Pancreas (tissue), 10 donors: Measurements from ENCODE around the gene MYO7A. TPM values are rescaled to one million over a fixed set of nuclear protein-coding genes. Genes with fewer than 3 reads are reported as not detected.

ENCODE experiments used
- ATAC-seq, 4 donors: fragments of 200-7000 bp; cut with Tn5 transposase; one replicate each; pipeline versions ENCODE4 v1.8.0 to v1.9.1; 2020; ENCODE audit warnings: mild to moderate bottlenecking in 4 of 4, moderate library complexity in 4 of 4
- DNase-seq, 6 donors: peaks; one replicate each; pipeline ENCODE4 v3.0.0-alpha.2; 2020
- FAIRE-seq: peaks from 2 replicates; lab custom pipeline; 2012; peaks lifted over from hg19 to GRCh38; lab: Jason Lieb, UNC
- H3K27ac ChIP-seq, 4 donors: fragments of 200-600 bp; sonication (generic); 1 replicate in 3 of 4; 2 replicates in 1 of 4; pipeline versions ENCODE4 v1.5.0 to v1.8.0; 2020
- H3K27me3 ChIP-seq, 4 donors: fragments of 200-600 bp; one replicate each; pipeline ENCODE4 v1.8.0; 2021
- H3K36me3 ChIP-seq, 3 donors: fragments of 200-600 bp; sonication (generic) in 1 of 3; one replicate each; pipeline versions ENCODE4 v1.5.0 to v1.8.0; 2020 to 2021
- H3K4me1 ChIP-seq, 3 donors: fragments of 200-600 bp; one replicate each; pipeline ENCODE4 v1.8.0; 2021
- H3K4me3 ChIP-seq, 4 donors: fragments of 200-600 bp; sonication (generic) in 2 of 4; one replicate each; pipeline versions ENCODE4 v1.5.0 to v1.8.0; 2020 to 2021
- H3K9me3 ChIP-seq, 4 donors: fragments of 200-600 bp; one replicate each; pipeline ENCODE4 v1.8.0; 2021
- WGBS, 2 donors: extraction: QIAGEN DNeasy Blood & Tissue Kit; methylation state at CpG; one replicate each; pipeline ENCODE4 v1.1.7; 2013; 5-methylcytosine and 5-hydroxymethylcytosine counted together
- intact Hi-C, 3 donors: fragments of 100-400 bp; cut with DNase I; formaldehyde crosslinking; loops; one replicate each; pipeline versions ENCODE4 v1.11.1 to v1.14.2; 2022
- polyA plus RNA-seq, 2 donors: library from polyadenylated mRNA; stranded (reverse); fragments of 200-250 nt; gene quantifications; one replicate each; pipeline ENCODE4 v1.2.3, GENCODE V29; 2013
- total RNA-seq, 6 donors: library from RNA; stranded (reverse); fragmentation: NEBNext Ultra II Directional in 4 of 6; extraction: Animal tissue kit (Norgen Biotek cat#: 25700) in 4 of 6; gene quantifications; one replicate each; pipeline versions ENCODE4 v1.2.1 to v1.2.4, GENCODE V29; 2021 to 2023
- TF ChIP-seq, protein P1 (sequence below), 4 donors: fragments of 200-600 bp; sonication (generic) in 3 of 4; IDR thresholded peaks; one replicate each; pipeline versions ENCODE4 v1.5.0 to v1.8.0; 2021; ENCODE audit warnings: antibody characterized with exemption in 4 of 4
- donor health status: healthy with polysubstance abuse.
- donor health status: DM: no; HTN: no; CAD: no; lungs with moderate emphysema.
- donor health status: DM: no; HTN: no; CAD: no.
- donor health status: control.
- donor health status: control.
- donor health status: Bipolar disorder and iron deficiency.
- donor health status: DM: yes; HTN: yes; CAD: no.
- donor health status: DM: no; HTN: no; CAD: no.
- donor health status: DM: no; HTN: no; CAD: no.
- donor health status: DM: yes; HTN: yes; CAD: no.

MYO7A gene
- total and polyA plus RNA-seq, 8 donors, result 3.8 to 13.3 (median 7.1) TPM

DNA sequence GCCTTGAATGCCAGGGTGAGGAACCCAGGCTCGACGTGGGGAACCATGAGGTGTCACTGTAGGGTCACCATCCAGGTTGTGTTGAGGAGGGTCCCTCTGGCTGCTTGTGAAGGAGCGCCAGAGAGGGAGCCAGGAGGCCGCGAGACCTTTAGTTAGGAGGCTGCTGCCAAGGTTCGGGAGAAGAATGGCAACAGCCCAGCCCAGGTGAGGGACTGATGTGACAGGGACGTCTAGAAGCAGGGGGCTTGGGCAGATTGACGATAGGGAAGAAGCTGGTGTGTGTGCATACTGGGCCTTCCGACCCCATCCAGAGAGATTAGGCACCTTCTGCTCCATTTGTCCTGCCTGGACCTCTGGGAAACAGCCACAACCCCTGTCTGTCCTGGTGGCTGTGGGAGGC is 49.0 kb downstream of the MYO7A start:
- FAIRE-seq, result no peak
- WGBS, 2 donors, result 81 to 90% methylated on average over 9 of the region's 9 CpGs

DNA sequence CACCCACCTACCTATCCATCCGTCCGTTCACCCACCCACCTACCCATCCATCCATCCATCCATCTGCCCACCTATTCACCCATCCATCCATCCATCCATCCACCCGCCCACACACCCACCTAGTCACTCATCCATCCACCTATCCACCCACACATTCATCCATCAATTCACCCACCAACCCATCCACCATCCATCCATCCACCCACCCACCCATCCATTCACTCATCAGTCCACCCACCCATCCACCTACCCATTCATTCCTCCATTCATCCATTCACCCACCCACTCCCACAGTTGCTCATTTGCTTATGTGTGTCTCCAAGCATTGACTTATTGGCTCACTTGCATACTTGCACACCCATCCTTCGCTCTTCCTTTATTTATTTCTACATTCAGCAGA is 50.1 kb downstream of the MYO7A start:
- ATAC-seq, result no peak
- Histone ChIP-seq H3K4me3 (no peak overlapping the region), H3K9me3 (no peaks in the 10 kb centered on the region), H3K27me3 (no peaks in the 10 kb centered on the region), H3K36me3 (no peaks in the 10 kb centered on the region), H3K27ac (no peak overlapping the region), H3K4me1 (no peaks in the 10 kb centered on the region)
- TF ChIP-seq, protein P1, sequence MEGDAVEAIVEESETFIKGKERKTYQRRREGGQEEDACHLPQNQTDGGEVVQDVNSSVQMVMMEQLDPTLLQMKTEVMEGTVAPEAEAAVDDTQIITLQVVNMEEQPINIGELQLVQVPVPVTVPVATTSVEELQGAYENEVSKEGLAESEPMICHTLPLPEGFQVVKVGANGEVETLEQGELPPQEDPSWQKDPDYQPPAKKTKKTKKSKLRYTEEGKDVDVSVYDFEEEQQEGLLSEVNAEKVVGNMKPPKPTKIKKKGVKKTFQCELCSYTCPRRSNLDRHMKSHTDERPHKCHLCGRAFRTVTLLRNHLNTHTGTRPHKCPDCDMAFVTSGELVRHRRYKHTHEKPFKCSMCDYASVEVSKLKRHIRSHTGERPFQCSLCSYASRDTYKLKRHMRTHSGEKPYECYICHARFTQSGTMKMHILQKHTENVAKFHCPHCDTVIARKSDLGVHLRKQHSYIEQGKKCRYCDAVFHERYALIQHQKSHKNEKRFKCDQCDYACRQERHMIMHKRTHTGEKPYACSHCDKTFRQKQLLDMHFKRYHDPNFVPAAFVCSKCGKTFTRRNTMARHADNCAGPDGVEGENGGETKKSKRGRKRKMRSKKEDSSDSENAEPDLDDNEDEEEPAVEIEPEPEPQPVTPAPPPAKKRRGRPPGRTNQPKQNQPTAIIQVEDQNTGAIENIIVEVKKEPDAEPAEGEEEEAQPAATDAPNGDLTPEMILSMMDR (IDR thresholded peaks at IDR 0.05), result no peak
- DNase-seq, result peak in 1 of 6 donors; percentile 10
- 92 to 98% methylated on average over 4 of the region's 4 CpGs for WGBS, 2 donors
- intact Hi-C loops, result no loop called here
- no peak for FAIRE-seq

More for the DNA sequence above, 49.0 kb downstream of the MYO7A start:
- TF ChIP-seq, protein P1 (IDR thresholded peaks at IDR 0.05), result no peak
- Histone ChIP-seq H3K4me3 (no peak overlapping the region), H3K4me1 (no peaks in the 10 kb centered on the region), H3K9me3 (no peaks in the 10 kb centered on the region), H3K27ac (no peak overlapping the region), H3K27me3 (no peaks in the 10 kb centered on the region), H3K36me3 (no peaks in the 10 kb centered on the region)
- intact Hi-C loops, result no loop called here
- no peak for ATAC-seq
- DNase-seq, result peak in 1 of 6 donors; percentile 30

- no peaks in the 10 kb centered on the region for H3K36me3 ChIP-seq
- no peaks in the 10 kb centered on the region for H3K27me3 ChIP-seq
- DNase-seq (peak in 1 of 6 donors; percentile 41), FAIRE-seq (no peak), ATAC-seq (peak in 1 of 4 donors; percentile 44)
- intact Hi-C loops, result no loop called here
- H3K9me3 ChIP-seq, result no peaks in the 10 kb centered on the region
- no peak overlapping the region for H3K4me3 ChIP-seq
- TF ChIP-seq, protein P1 (IDR thresholded peaks at IDR 0.05), result no peak
- 70 to 79% methylated on average over 5 of the region's 5 CpGs for WGBS, 2 donors
- no peak overlapping the region for H3K27ac ChIP-seq
- H3K4me1 ChIP-seq, result no peaks in the 10 kb centered on the region
Measured at GRCh38 chr11:77179048-77179447, 51.0 kb downstream of the MYO7A start.

DNA sequence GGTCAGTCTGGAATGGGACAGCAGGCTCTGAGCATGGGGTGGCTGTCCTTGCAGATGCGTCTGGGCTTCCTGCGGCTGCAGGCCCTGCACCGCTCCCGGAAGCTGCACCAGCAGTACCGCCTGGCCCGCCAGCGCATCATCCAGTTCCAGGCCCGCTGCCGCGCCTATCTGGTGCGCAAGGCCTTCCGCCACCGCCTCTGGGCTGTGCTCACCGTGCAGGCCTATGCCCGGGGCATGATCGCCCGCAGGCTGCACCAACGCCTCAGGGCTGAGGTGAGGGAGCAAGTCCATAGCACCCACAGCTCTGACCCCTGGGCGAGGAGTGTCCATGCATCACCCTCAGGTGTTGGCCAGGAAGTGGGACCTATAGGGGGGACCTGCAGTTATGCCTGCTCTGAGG is 51.6 kb downstream of the MYO7A start:
- 95 to 96% methylated on average over 19 of the region's 19 CpGs for WGBS, 2 donors
- intact Hi-C loops, result loop anchor here in 1 of 3 donors (5.0 to 10.0 kb wide), 3 partner anchors 42 to 135 kb away; no protein-coding TSS in a partner anchor
- FAIRE-seq (no peak), DNase-seq (peak in 1 of 6 donors; percentile 55), ATAC-seq (no peak)
- Histone ChIP-seq H3K27ac (no peak overlapping the region), H3K4me1 (no peaks in the 10 kb centered on the region), H3K27me3 (no peaks in the 10 kb centered on the region), H3K36me3 (no peaks in the 10 kb centered on the region), H3K9me3 (no peaks in the 10 kb centered on the region), H3K4me3 (no peak overlapping the region)
- TF ChIP-seq, protein P1 (IDR thresholded peaks at IDR 0.05), result no peak

DNA sequence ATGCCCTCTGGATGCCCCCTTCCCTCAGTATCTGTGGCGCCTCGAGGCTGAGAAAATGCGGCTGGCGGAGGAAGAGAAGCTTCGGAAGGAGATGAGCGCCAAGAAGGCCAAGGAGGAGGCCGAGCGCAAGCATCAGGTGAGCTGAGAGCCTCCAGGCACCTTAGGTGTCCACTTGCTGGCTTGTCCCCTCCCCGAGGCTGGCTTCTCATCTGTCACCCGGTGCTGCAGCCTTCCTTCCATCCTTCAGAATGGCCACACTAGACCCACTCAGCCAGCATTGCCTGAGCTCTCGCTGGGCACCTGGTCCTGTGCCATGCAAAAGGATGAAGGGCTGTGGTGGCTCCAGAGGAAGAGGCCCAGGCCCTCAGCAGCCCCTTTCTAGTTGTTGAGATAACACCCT is 52.3 kb downstream of the MYO7A start:
- DNase-seq (peak in 1 of 6 donors; percentile 19), ATAC-seq (no peak), FAIRE-seq (no peak)
- TF ChIP-seq, protein P1 (IDR thresholded peaks at IDR 0.05), result no peak
- H3K4me3 ChIP-seq, result no peak overlapping the region
- H3K4me1 ChIP-seq, result no peaks in the 10 kb centered on the region
- 84 to 91% methylated on average over 11 of the region's 11 CpGs for WGBS, 2 donors
- H3K36me3 ChIP-seq, result no peaks in the 10 kb centered on the region
- H3K27me3 ChIP-seq, result no peaks in the 10 kb centered on the region
- H3K27ac ChIP-seq, result no peak overlapping the region
- intact Hi-C loops, result loop anchor here in 1 of 3 donors (5.0 to 10.0 kb wide), 3 partner anchors 43 to 136 kb away; no protein-coding TSS in a partner anchor
- no peaks in the 10 kb centered on the region for H3K9me3 ChIP-seq
